SHP77 (cell line): ENCODE data around the gene AKAP7.
"Not testable (repeated sequence)": the region's sequence is repeated elsewhere in the genome, so short reads cannot be mapped to it uniquely, and the experiment has no call there.

Experiments used
- DNase-seq, 2 experiments: peaks; one replicate each; lab custom pipeline; 2025; lab: John Stamatoyannopoulos, UW

AKAP7 gene

GRCh38 chr6:131251590-131252199 is 116.4 kb downstream of the AKAP7 start:
- no peak for DNase-seq

- DNase-seq = no peak
Measured at GRCh38 chr6:131255434-131255833, 120.2 kb downstream of the AKAP7 start.

- no peak for DNase-seq
Measured at GRCh38 chr6:131255911-131256310, 120.6 kb downstream of the AKAP7 start.

GRCh38 chr6:131257104-131257503 is 121.8 kb downstream of the AKAP7 start:
- DNase-seq = no peak

GRCh38 chr6:131258010-131258652 is 122.9 kb downstream of the AKAP7 start:
- DNase-seq = no peak

GRCh38 chr6:131258816-131259476 is 123.7 kb downstream of the AKAP7 start:
- no peak for DNase-seq

GRCh38 chr6:131260960-131261359 is 125.7 kb downstream of the AKAP7 start:
- DNase-seq = not testable (repeated sequence)

- DNase-seq = no peak
Measured at GRCh38 chr6:131262060-131262459, 126.8 kb downstream of the AKAP7 start.

- no peak for DNase-seq
Measured at GRCh38 chr6:131265939-131266338, 130.7 kb downstream of the AKAP7 start.

GRCh38 chr6:131268303-131268702 is 133.0 kb downstream of the AKAP7 start:
- no peak for DNase-seq

- no peak for DNase-seq
Measured at GRCh38 chr6:131269565-131270391, 134.5 kb downstream of the AKAP7 start.

GRCh38 chr6:131270534-131270933 is 135.3 kb downstream of the AKAP7 start:
- no peak for DNase-seq

GRCh38 chr6:131275273-131275672 is 140.0 kb downstream of the AKAP7 start:
- DNase-seq = no peak

- no peak for DNase-seq
Measured at GRCh38 chr6:131277591-131277990, 142.3 kb downstream of the AKAP7 start.

- DNase-seq = no peak
Measured at GRCh38 chr6:131281471-131282270, 146.4 kb downstream of the AKAP7 start.

- DNase-seq = no peak
Measured at GRCh38 chr6:131282365-131282764, 147.1 kb downstream of the AKAP7 start.

GRCh38 chr6:131283466-131284175 is 148.4 kb downstream of the AKAP7 start:
- no peak for DNase-seq

GRCh38 chr6:131285548-131285947 is 150.3 kb downstream of the AKAP7 start:
- DNase-seq = no peak

- DNase-seq = no peak
Measured at GRCh38 chr6:131286469-131287040, 151.3 kb downstream of the AKAP7 start.

- no peak for DNase-seq
Measured at GRCh38 chr6:131288214-131288613, 152.9 kb downstream of the AKAP7 start.

GRCh38 chr6:131290955-131291354 is 155.7 kb downstream of the AKAP7 start:
- no peak for DNase-seq
